ENCODE data around the gene ITGAX. TPM values are rescaled to one million over a fixed set of nuclear protein-coding genes. Genes with fewer than 3 reads are reported as not detected.

ITGAX gene
- total RNA-seq, 1 experiment from 2014 or later, result not detected

DNA sequence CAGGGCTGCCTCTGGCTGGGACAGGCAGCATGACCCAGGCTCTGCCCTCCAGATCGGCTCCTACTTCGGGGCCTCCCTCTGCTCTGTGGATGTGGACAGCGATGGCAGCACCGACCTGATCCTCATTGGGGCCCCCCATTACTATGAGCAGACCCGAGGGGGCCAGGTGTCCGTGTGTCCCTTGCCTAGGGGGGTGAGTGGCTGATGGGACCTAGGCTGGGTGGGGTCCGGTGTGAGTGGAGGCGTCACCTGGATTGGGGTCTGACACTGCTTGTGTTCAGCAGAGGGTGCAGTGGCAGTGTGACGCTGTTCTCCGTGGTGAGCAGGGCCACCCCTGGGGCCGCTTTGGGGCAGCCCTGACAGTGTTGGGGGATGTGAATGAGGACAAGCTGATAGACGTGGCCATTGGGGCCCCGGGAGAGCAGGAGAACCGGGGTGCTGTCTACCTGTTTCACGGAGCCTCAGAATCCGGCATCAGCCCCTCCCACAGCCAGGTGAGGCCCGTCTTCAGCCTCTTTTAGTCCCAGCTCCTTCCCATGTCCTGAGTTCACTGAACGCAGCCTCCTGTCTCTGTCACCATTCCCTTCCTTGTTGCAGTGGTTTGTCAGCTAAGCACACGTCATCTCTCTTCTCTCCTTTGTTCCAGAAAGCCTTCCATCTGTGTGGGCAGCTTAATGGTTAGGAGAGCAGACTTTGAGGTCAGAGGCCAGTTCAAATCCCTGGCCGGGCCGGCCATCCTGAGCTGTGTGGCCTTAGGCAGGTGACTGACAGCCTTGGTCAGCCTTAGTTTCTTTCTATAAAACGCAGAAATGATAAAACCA, 56.3 kb downstream of the ITGAX start:
- Mint-ChIP-seq H3K4me3 (ENCODE audit: unreplicated experiment) (no peak overlapping the region), H3K4me1 (ENCODE audit: low read depth, unreplicated experiment) (no peaks in the 10 kb centered on the region), H3K9me3 (ENCODE audit: unreplicated experiment) (no peaks in the 10 kb centered on the region), H3K36me3 (ENCODE audit: insufficient read depth, unreplicated experiment) (no peaks in the 10 kb centered on the region), H3K27me3 (ENCODE audit: insufficient read depth, unreplicated experiment) (peaks cover 31% of the 10 kb centered on the region), H3K27ac (ENCODE audit: unreplicated experiment) (no peak overlapping the region)
- no peak overlapping the region for H3K4me3 ChIP-seq (ENCODE audit: low read depth, low read length)
- CTCF ChIA-PET, result no interaction called here
- H3K9me3 ChIP-seq, result no peaks in the 10 kb centered on the region
- H3K4me1 ChIP-seq, result no peaks in the 10 kb centered on the region
- DNase-seq, result no peak
- no peaks in the 10 kb centered on the region for H3K27me3 ChIP-seq (replicated peaks; ENCODE audit: control insufficient read depth, insufficient read depth, low read length)
- BruUV-seq (replicated peaks), result no TSS peak
- intact Hi-C loops (cut with micrococcal nuclease; ENCODE audit: unreplicated experiment), result no loop called here
- H3K36me3 ChIP-seq (ENCODE audit: control insufficient read depth, insufficient read depth, low read length), result no peaks in the 10 kb centered on the region
- TF ChIP-seq, protein P1, sequence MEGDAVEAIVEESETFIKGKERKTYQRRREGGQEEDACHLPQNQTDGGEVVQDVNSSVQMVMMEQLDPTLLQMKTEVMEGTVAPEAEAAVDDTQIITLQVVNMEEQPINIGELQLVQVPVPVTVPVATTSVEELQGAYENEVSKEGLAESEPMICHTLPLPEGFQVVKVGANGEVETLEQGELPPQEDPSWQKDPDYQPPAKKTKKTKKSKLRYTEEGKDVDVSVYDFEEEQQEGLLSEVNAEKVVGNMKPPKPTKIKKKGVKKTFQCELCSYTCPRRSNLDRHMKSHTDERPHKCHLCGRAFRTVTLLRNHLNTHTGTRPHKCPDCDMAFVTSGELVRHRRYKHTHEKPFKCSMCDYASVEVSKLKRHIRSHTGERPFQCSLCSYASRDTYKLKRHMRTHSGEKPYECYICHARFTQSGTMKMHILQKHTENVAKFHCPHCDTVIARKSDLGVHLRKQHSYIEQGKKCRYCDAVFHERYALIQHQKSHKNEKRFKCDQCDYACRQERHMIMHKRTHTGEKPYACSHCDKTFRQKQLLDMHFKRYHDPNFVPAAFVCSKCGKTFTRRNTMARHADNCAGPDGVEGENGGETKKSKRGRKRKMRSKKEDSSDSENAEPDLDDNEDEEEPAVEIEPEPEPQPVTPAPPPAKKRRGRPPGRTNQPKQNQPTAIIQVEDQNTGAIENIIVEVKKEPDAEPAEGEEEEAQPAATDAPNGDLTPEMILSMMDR (IDR thresholded peaks at IDR 0.05; ENCODE audit: insufficient read depth in 1 of 2, low read depth in 1 of 2, low read length in 1 of 2, severe bottlenecking in 1 of 2, unreplicated experiment in 1 of 2), result no peak
- POLR2A ChIA-PET, result no interaction called here

GRCh38 chr16:31412750-31413149, 57.8 kb downstream of the ITGAX start:
- Mint-ChIP-seq H3K36me3 (ENCODE audit: insufficient read depth, unreplicated experiment) (no peaks in the 10 kb centered on the region), H3K4me3 (ENCODE audit: unreplicated experiment) (no peak overlapping the region), H3K4me1 (ENCODE audit: low read depth, unreplicated experiment) (no peaks in the 10 kb centered on the region), H3K9me3 (ENCODE audit: unreplicated experiment) (no peaks in the 10 kb centered on the region), H3K27ac (ENCODE audit: unreplicated experiment) (no peak overlapping the region), H3K27me3 (ENCODE audit: insufficient read depth, unreplicated experiment) (peaks cover 31% of the 10 kb centered on the region)
- Histone ChIP-seq H3K27me3 (replicated peaks; ENCODE audit: control insufficient read depth, insufficient read depth, low read length) (no peaks in the 10 kb centered on the region), H3K9me3 (no peaks in the 10 kb centered on the region), H3K36me3 (ENCODE audit: control insufficient read depth, insufficient read depth, low read length) (no peaks in the 10 kb centered on the region), H3K4me1 (no peaks in the 10 kb centered on the region), H3K4me3 (ENCODE audit: low read depth, low read length) (no peak overlapping the region)
- ChIA-PET CTCF (no interaction called here), POLR2A (no interaction called here)
- DNase-seq, result no peak
- TF ChIP-seq, protein P1 (IDR thresholded peaks at IDR 0.05; ENCODE audit: insufficient read depth in 1 of 2, low read depth in 1 of 2, low read length in 1 of 2, severe bottlenecking in 1 of 2, unreplicated experiment in 1 of 2), result no peak
- no TSS peak for BruUV-seq (replicated peaks)
- intact Hi-C loops (cut with micrococcal nuclease; ENCODE audit: unreplicated experiment), result no loop called here

DNA sequence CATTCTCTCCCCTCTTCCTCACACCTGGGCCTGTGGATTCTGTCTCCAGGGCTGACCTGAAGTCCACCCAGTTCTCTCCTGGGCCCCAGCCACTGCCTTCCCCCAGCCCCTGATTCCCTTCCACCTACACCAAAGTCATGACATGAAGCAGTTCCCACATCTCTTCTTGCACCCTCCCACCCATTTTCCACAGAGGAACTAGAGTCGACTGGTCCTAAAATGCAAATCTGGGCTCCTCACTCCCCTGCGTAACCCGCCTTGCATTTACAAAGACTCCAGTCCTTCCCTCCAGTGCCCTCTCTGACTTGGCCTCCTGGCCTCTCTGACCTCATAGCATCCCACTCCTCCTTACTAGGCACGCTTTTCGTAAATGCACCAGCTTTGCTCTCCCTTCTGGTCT, 58.4 kb downstream of the ITGAX start:
- no peaks in the 10 kb centered on the region for H3K4me1 Mint-ChIP-seq (ENCODE audit: low read depth, unreplicated experiment)
- H3K27ac Mint-ChIP-seq (ENCODE audit: unreplicated experiment), result no peak overlapping the region
- Histone ChIP-seq H3K36me3 (ENCODE audit: control insufficient read depth, insufficient read depth, low read length) (no peaks in the 10 kb centered on the region), H3K9me3 (no peaks in the 10 kb centered on the region), H3K4me1 (no peaks in the 10 kb centered on the region), H3K27me3 (replicated peaks; ENCODE audit: control insufficient read depth, insufficient read depth, low read length) (no peaks in the 10 kb centered on the region), H3K4me3 (ENCODE audit: low read depth, low read length) (no peak overlapping the region)
- BruUV-seq (replicated peaks), result no TSS peak
- ChIA-PET CTCF (no interaction called here), POLR2A (no interaction called here)
- DNase-seq, result no peak
- H3K27me3 Mint-ChIP-seq (ENCODE audit: insufficient read depth, unreplicated experiment), result peaks cover 30% of the 10 kb centered on the region
- TF ChIP-seq, protein P1 (IDR thresholded peaks at IDR 0.05; ENCODE audit: insufficient read depth in 1 of 2, low read depth in 1 of 2, low read length in 1 of 2, severe bottlenecking in 1 of 2, unreplicated experiment in 1 of 2), result no peak
- H3K4me3 Mint-ChIP-seq (ENCODE audit: unreplicated experiment), result no peak overlapping the region
- H3K9me3 Mint-ChIP-seq (ENCODE audit: unreplicated experiment), result no peaks in the 10 kb centered on the region
- intact Hi-C loops (cut with micrococcal nuclease; ENCODE audit: unreplicated experiment), result no loop called here
- no peaks in the 10 kb centered on the region for H3K36me3 Mint-ChIP-seq (ENCODE audit: insufficient read depth, unreplicated experiment)
